HG02678 (cell line): ENCODE measurements around the gene ZNF229.
"Not testable (repeated sequence)": the region's sequence is repeated elsewhere in the genome, so short reads cannot be mapped to it uniquely, and the experiment has no call there.

Experiments used
- ATAC-seq: cut with Tn5 transposase; IDR thresholded peaks from one replicate; pipeline ENCODE4 v1.9.1; 2021; ENCODE audit warnings: mild to moderate bottlenecking, moderate library complexity; ENCODE audit not compliant: unreplicated experiment

ZNF229 gene

GRCh38 chr19:44447916-44448674 is at the start of gene ZNF229:
Gene ZNF229, minus strand, starts transcription at chr19:44448472. Its CDS starts 5,625 bp downstream, at chr19:44442847.
- no peak for ATAC-seq

- ATAC-seq, result no peak
Measured at GRCh38 chr19:44496711-44497110, 48.4 kb upstream of the ZNF229 start.

- ATAC-seq, result no peak
Measured at GRCh38 chr19:44476559-44477408, 28.5 kb upstream of the ZNF229 start.

GRCh38 chr19:44468730-44469129 is 20.5 kb upstream of the ZNF229 start:
- ATAC-seq, result not testable (repeated sequence)

GRCh38 chr19:44462600-44463286 is 14.5 kb upstream of the ZNF229 start:
- not testable (repeated sequence) for ATAC-seq

GRCh38 chr19:44456016-44456415 is 7.7 kb upstream of the ZNF229 start:
- ATAC-seq, result not testable (repeated sequence)

DNA sequence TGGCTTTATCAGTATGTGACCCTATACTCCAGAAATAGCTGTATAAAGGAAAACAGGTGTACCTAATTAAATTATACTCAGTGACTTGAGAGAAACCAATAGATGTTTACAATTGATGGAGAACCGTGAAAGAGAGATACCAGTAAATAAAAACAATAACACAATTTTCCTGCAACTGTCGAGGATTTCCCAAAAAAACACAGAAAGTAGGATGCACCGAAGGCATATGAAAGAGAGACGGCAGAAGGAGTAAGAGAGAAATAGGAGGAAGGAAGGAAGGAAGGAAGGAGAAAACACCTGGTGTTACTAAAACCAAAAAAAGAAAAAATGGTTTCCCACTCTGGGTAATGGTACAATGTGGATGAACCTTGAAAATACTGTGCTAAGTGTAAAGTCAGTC is 6.8 kb upstream of the ZNF229 start:
- no peak for ATAC-seq

DNA sequence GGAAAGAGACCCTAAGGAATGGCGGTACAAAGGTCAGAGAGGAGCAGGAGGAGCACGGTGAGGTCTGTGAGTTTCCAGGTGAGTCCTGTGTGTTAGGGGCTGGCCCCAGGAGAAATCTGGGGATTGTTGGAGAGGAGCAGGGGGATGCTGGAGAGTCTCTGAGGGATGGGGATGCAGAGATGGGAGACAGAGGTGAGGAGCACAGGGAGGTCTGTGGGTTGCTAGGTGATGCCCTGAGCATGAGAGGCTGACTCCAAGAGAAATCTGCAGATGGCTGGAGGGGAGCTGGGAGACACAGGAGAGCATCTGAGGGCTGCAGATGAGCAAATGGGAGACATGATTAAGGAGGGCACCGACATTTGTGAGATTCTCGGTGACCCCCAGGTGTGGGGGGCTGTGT is 4.1 kb upstream of the ZNF229 start:
- ATAC-seq, result no peak

DNA sequence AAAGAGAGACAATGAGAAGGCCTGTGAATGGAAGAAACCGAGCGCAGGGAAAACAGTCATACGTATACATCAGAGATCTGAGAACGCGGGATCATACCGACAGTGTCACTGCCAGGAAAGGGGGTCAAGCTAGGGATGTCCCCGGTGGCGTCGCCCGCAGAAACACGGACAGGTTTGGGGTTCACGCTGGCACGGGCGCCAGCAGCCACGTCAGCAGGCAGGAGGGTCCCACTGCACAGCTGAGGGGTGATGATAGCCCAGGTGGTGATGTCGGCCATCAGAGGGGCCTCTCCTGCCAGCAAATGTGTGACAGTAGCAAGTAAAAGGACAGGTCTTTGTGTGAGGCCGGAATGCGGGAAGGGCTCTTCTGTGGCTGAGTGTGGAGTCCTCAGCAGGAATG is 3.4 kb upstream of the ZNF229 start:
- no peak for ATAC-seq

GRCh38 chr19:44438441-44438840 is 9.8 kb downstream of the ZNF229 start:
- no peak for ATAC-seq

- no peak for ATAC-seq
Measured at GRCh38 chr19:44435441-44435840, 12.8 kb downstream of the ZNF229 start.

DNA sequence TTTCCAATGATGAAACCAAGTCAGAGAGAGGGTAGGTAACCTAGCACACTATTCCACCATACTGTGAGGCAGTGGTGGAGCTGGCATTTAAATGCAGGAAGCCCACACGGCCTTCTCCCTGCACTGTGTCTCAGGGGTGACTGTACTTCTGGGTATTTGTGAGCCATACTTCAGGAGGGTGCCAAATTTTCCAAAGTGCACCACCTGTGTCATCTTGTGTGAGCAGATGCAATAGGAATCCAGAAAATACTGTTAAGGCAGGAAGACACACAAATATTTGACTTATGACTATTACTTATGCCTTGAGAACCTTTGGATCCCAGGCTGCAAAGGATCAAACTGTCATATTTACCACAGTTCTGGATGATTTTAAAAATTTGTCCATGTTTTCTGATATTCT is 17.3 kb downstream of the ZNF229 start:
- ATAC-seq, result no peak

DNA sequence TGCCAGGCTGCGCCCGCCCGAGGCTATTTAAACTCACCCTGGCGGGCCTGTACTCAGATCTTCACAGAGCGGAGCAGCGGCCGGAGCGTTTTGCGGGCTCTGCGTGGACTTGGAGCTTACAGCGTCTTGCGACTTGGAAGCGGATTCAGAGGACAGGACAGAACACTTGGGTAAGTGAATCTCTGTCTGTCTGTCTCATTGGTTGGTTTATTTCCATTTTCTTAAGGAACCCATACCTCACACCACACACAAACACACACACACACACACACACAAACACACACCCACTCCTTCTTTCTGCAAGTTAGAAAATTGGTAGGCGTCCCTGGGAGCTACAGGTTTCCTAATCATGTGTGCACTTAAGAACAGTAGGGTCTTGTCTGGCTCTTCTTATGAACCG is 32.7 kb downstream of the ZNF229 start:
- not testable (repeated sequence) for ATAC-seq

DNA sequence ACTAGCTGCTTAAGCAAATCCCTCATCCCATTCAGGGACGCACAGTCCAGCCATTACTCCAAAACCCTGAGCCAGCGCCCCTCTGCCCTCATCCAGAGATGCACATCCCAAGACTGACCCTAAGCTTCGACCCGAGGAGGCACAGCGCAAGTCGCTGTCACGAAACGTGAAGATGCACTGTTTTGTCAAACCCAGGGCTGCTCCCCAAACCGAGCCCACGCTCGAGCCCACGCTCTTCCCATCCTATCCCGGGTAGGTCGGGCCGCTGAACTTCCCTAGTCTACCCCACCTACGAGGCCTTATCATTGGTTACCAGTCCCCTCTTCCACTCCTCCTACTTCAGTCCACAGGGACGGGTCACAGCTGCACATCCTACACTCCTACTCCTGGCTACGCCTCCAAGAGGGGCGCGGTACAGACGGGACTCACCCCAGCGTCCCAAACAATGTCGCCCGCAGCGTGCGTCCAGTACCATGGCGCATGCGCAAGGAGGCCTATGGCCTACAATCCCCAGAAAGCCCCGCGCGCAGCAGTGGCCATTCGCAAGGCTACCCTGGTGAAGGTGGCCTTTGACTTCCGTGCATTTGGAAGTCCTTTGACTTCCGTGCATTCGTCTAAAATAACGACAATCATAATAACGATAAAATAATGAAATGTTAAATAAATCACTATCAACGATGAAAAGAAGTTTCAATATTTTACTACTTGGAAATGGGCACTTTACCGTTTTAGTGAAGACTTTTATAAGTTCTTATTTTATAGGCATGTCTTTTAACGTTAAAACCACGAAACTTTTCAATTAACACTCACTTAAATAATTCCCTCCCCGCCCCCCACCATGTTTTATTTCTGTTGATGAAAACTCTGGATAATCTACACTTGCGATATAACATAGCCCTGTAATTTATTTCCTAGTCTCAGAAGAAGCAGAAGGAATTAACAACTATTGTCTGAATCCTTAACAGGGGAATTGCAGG is 46.8 kb downstream of the ZNF229 start, which contains the start of gene ZNF285:
Gene ZNF285, minus strand, starts transcription at position 470 of the 977 bp plus-strand sequence. CDS start 4,395 bp downstream, outside the sequence.
- no peak for ATAC-seq

- not testable (repeated sequence) for ATAC-seq
Measured at GRCh38 chr19:44389268-44389667, 59.0 kb downstream of the ZNF229 start.
